CD4-positive, alpha-beta T cell treated with Interleukin-4 for 1 hour (primary cell): ENCODE data around the gene UBE2D1.
"Not testable (repeated sequence)": the region's sequence is repeated elsewhere in the genome, so short reads cannot be mapped to it uniquely, and the experiment has no call there.

Source experiments
- DNase-seq, 2 donors: peaks; one replicate each; pipeline ENCODE4 v3.0.0-alpha.2; 2020 to 2022

UBE2D1 gene

DNA sequence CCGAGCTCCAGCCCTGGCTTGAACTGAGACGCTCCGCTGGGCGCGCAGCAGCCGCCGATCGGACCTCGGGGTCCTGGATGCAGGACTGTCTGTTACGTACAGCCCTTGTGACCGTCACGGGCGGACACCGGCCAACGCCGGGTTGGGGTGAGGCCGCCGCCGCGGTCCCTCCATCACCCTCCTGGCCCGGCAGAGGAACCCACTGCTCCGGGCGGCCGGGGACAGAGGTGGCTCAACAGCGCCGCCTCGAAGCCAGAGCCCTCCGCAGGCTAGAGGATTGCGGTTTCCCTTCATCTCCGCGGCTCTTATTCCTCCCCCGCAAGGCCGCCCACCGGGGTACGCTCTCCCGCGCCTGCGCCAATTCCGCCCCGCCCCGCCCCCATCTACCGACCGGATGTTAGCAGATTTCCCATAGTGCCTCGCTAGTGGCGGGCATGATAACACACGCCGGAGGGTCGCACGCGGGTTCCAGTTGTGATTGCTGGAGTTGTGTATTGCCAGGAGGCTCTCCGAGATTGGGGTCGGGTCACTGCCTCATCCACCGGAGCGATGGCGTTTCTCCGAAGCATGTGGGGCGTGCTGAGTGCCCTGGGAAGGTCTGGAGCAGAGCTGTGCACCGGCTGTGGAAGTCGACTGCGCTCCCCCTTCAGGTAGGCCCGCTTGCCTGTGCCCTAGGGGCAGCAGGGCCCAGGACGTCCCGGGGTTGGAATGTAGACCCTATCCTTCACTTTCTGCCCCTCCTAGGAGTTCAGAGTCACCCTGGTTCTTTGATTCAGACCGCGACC is 50.4 kb downstream of the UBE2D1 start, which contains the start of gene TFAM:
TFAM (plus strand) TSS at position 412 of the 785 bp plus-strand sequence; CDS start at position 550, 138 bp downstream.
- peak; percentile 95 to 97 for DNase-seq

DNA sequence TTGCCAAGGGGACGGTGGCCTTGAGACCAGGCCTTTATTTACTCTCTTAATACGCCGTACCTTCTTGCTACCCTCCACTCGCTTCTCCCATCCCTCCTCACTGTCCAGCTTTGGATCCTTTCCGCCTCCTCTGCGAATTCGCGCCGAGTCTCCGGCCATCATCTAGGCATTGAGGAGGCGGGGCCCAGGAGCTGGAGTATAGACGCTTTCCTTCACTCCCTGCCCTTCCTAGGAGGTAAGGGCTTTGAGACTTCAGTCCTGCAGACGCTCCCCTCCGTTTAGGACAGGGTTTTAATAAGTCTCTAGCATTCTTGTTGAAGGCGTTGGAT is 50.9 kb downstream of the UBE2D1 start:
- no peak for DNase-seq

DNA sequence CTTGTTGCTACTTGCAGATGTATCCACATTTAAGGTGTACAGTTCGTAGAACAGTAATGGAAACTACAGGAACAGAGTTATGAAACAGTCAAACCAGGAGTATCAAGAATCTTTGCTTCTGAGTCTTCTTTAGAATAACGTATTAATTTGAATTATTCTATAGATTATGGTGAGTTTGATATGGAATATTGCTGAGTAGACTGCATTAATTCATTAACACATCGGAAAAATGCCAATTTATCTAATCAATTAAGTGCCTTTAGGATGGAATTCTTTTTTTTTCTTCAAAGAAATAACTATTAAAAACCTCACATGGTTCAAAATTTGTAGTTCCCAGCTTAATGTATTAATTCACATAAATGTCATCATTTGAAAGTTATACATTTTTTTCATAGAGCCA is 54.2 kb downstream of the UBE2D1 start:
- DNase-seq = no peak

GRCh38 chr10:58393317-58393716 is 58.5 kb downstream of the UBE2D1 start:
- no peak for DNase-seq

DNA sequence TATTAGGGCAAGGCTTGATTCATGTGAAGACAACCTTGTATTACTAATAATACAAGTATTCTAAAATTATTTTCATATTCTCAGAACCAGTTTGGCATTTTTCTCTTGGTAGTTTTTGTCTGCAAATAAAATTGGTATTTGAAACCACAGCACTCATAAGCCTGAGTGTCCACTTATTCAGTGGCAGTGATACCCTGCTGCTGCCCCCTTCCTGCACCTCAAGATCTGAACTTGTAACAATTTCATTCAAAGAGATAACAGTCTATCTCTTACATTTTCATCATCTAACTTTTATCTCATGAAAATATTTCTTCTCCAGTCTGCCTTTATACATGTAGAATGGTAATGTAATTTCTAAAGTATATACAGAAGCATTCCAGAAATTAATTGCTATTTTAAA is 59.7 kb downstream of the UBE2D1 start:
- no peak for DNase-seq

- no peak for DNase-seq
Observed at GRCh38 chr10:58396057-58396456, 61.3 kb downstream of the UBE2D1 start.

GRCh38 chr10:58397830-58398229 is 63.0 kb downstream of the UBE2D1 start:
- no peak for DNase-seq

DNA sequence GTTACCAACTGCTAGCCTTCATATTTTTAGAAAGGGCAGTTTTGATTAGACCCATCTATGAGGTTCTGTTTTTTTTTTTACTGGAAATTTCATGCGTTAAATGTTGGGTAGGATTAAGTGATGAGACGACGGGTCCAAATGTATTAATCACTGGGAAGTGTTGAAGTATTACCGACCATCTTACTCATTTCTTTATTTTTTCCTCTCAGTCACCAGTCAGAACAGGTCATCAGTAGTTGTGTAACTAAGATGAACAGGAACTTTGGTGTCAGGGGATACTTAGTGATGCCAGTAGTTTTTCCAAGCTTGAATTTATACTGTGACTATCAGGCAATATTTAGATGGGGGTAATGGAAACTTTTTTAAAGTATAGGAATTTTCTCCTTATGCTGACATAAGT is 64.6 kb downstream of the UBE2D1 start:
- no peak for DNase-seq

- DNase-seq = no peak
Observed at GRCh38 chr10:58400609-58401008, 65.8 kb downstream of the UBE2D1 start.

DNA sequence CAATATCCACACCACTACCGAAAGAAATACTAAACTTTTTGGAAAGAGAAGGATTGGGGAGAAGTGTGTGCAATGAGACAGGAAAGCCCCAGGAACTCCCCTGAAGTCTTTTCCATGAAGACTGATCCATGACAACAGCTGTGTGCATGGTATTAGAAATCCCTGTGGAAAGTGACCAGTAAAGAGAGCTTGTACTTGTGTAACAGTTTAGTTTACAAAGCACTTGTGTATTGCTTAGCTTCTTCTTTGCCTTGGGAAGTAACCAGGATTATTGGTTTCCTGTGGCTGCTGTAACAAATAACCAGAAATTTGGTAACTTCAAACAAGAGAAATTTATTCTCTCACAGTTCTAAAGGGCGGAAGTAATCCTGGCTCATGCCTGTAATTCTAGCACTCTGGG is 69.2 kb downstream of the UBE2D1 start:
- DNase-seq = no peak

GRCh38 chr10:58409956-58410610 is 75.3 kb downstream of the UBE2D1 start:
- no peak for DNase-seq

DNA sequence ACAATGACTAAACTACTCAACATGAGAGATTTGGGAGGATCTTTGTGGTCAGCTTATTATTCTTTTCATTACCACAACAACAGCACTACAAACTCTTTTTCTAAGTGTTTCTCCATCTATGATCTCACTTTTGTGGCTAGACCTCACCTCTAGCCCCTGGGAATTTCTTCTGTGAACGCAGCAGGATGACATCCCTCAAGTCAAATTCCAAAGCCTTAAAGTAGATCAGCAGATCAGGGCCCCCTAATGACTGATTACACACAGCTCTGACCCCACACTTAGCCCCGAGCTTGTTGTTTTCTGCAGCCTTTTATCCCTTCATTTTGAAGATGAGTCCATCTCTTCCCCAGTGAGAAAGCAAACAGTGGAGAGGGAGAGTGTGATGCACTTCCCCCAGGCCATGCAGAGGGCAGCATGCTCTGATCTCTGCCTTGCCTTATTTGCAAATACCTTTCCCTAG is 77.7 kb downstream of the UBE2D1 start:
- no peak for DNase-seq

- DNase-seq = no peak
Observed at GRCh38 chr10:58414270-58415041, 79.7 kb downstream of the UBE2D1 start.

GRCh38 chr10:58415757-58416156 is 81.0 kb downstream of the UBE2D1 start:
- no peak for DNase-seq

- not testable (repeated sequence) for DNase-seq
Observed at GRCh38 chr10:58417902-58418301, 83.1 kb downstream of the UBE2D1 start.
